Measurements from ENCODE around the gene COL25A1. TPM values are rescaled to one million over a fixed set of nuclear protein-coding genes. Genes with fewer than 3 reads are reported as not detected.

COL25A1 gene
- total RNA-seq, 1 donor from 2014 or later: 0.75 TPM

GRCh38 chr4:109325698-109326097, 23.2 kb upstream of the COL25A1 start:
- Histone ChIP-seq H3K4me1 (no peaks in the 10 kb centered on the region), H3K27ac (no peak overlapping the region), H3K4me3 (no peak overlapping the region), H3K9me3 (no peaks in the 10 kb centered on the region), H3K27me3 (no peaks in the 10 kb centered on the region), H3K36me3 (no peaks in the 10 kb centered on the region)
- ATAC-seq (no peak), DNase-seq (no peak)
- intact Hi-C loops (cut with DNase I): no loop called here
- no peak for TF ChIP-seq CTCF (IDR thresholded peaks at IDR 0.05)

- Histone ChIP-seq H3K9me3 (no peaks in the 10 kb centered on the region), H3K4me1 (no peaks in the 10 kb centered on the region), H3K27ac (no peak overlapping the region), H3K4me3 (no peak overlapping the region), H3K27me3 (no peaks in the 10 kb centered on the region), H3K36me3 (no peaks in the 10 kb centered on the region)
- no peak for DNase-seq
- intact Hi-C loops (cut with DNase I): no loop called here
- no peak for ATAC-seq
- TF ChIP-seq CTCF (IDR thresholded peaks at IDR 0.05): no peak
These were observed 20.9 kb upstream of the COL25A1 start for GRCh38 chr4:109323348-109323747.

GRCh38 chr4:109321232-109321631, 18.8 kb upstream of the COL25A1 start:
- Histone ChIP-seq H3K27ac (no peak overlapping the region), H3K36me3 (no peaks in the 10 kb centered on the region), H3K27me3 (no peaks in the 10 kb centered on the region), H3K9me3 (no peaks in the 10 kb centered on the region), H3K4me3 (no peak overlapping the region), H3K4me1 (no peaks in the 10 kb centered on the region)
- DNase-seq: no peak
- ATAC-seq: no peak
- no peak for TF ChIP-seq CTCF (IDR thresholded peaks at IDR 0.05)
- intact Hi-C loops (cut with DNase I): no loop called here

- Histone ChIP-seq H3K4me1 (no peaks in the 10 kb centered on the region), H3K36me3 (no peaks in the 10 kb centered on the region), H3K27ac (no peak overlapping the region), H3K9me3 (no peaks in the 10 kb centered on the region), H3K4me3 (no peak overlapping the region), H3K27me3 (no peaks in the 10 kb centered on the region)
- ATAC-seq (no peak), DNase-seq (no peak)
- no peak for TF ChIP-seq CTCF (IDR thresholded peaks at IDR 0.05)
- intact Hi-C loops (cut with DNase I): no loop called here
These were observed 17.2 kb upstream of the COL25A1 start for GRCh38 chr4:109319684-109320083.

GRCh38 chr4:109319156-109319555, 16.7 kb upstream of the COL25A1 start:
- Histone ChIP-seq H3K9me3 (no peaks in the 10 kb centered on the region), H3K4me1 (no peaks in the 10 kb centered on the region), H3K36me3 (no peaks in the 10 kb centered on the region), H3K4me3 (no peak overlapping the region), H3K27me3 (no peaks in the 10 kb centered on the region), H3K27ac (no peak overlapping the region)
- TF ChIP-seq CTCF (IDR thresholded peaks at IDR 0.05): no peak
- no peak for ATAC-seq
- no peak for DNase-seq
- intact Hi-C loops (cut with DNase I): no loop called here

- no peak overlapping the region for H3K27ac ChIP-seq
- H3K27me3 ChIP-seq: no peaks in the 10 kb centered on the region
- no peaks in the 10 kb centered on the region for H3K36me3 ChIP-seq
- no peaks in the 10 kb centered on the region for H3K4me1 ChIP-seq
- intact Hi-C loops (cut with DNase I): no loop called here
- ATAC-seq: no peak
- no peak for DNase-seq
- TF ChIP-seq CTCF (IDR thresholded peaks at IDR 0.05): no peak
- no peak overlapping the region for H3K4me3 ChIP-seq
- H3K9me3 ChIP-seq: no peaks in the 10 kb centered on the region
These were observed 13.4 kb upstream of the COL25A1 start for GRCh38 chr4:109315818-109316217.
